H1 (cell line): Measurements from ENCODE around the gene ATP8B3. TPM values are rescaled to one million over a fixed set of nuclear protein-coding genes. Genes with fewer than 3 reads are reported as not detected.

Experiments used
- CTCF ChIA-PET: fragments of 300-600 bp; sonication (Branson Sonifier 250); formaldehyde crosslinking; loops from one replicate; lab custom pipeline; 2021; ENCODE audit not compliant: partially characterized antibody; lab: Charles Lee
- POLR2A ChIA-PET: fragments of 300-600 bp; sonication (Branson Sonifier 250); formaldehyde crosslinking; loops from one replicate; lab custom pipeline; 2021; ENCODE audit warnings: inconsistent platforms; ENCODE audit not compliant: partially characterized antibody; lab: Charles Lee
- DNase-seq, 2 experiments: peaks; one replicate each; pipeline versions ENCODE4 v3.0.0 to v3.0.0-alpha.2; 2010 to 2022; ENCODE audit warnings: low spot score in 2 of 2, low read depth in 1 of 2, mixed read lengths in 1 of 2
- FAIRE-seq: peaks from 2 replicates; lab custom pipeline; 2011; peaks lifted over from hg19 to GRCh38; lab: Jason Lieb, UNC
- H2AFZ ChIP-seq: 2 replicates; pipeline ENCODE4 v1.8.1; 2012; ENCODE audit warnings: low read length, inconsistent platforms
- H2AK5ac ChIP-seq: 2 replicates; pipeline ENCODE4 v1.6.1; 2013; ENCODE audit warnings: low read depth, low read length
- H2BK120ac ChIP-seq: replicated peaks from 2 replicates; pipeline ENCODE3; 2013; ENCODE audit warnings: low read depth, low read length, inconsistent platforms
- H2BK12ac ChIP-seq: 2 replicates; pipeline ENCODE4 v1.6.1; 2013; ENCODE audit warnings: low read depth, low read length
- H2BK15ac ChIP-seq: 2 replicates; pipeline ENCODE4 v1.6.1; 2013; ENCODE audit warnings: low read length
- H2BK20ac ChIP-seq: 2 replicates; pipeline ENCODE4 v1.6.1; 2013; ENCODE audit warnings: low read length
- H2BK5ac ChIP-seq: 2 replicates; pipeline ENCODE4 v1.6.1; 2013; ENCODE audit warnings: low read depth, low read length
- H3K14ac ChIP-seq: 2 replicates; pipeline ENCODE4 v1.6.1; 2013; ENCODE audit warnings: inconsistent platforms; ENCODE audit not compliant: insufficient read length
- H3K18ac ChIP-seq: 2 replicates; pipeline ENCODE4 v1.6.1; 2013; ENCODE audit warnings: low read length; ENCODE audit errors: extremely low read depth
- H3K23ac ChIP-seq: 2 replicates; pipeline ENCODE4 v1.6.1; 2013; ENCODE audit warnings: inconsistent platforms; ENCODE audit not compliant: insufficient read length
- H3K23me2 ChIP-seq: 2 replicates; pipeline ENCODE4 v1.6.1; 2013; ENCODE audit warnings: low read depth, low read length
- H3K27ac ChIP-seq: 2 replicates; pipeline ENCODE4 v1.6.1; 2011; ENCODE audit warnings: low read depth, low read length, inconsistent platforms
- H3K27me3 ChIP-seq, 4 experiments: replicated peaks in 1 of 4; 1 replicate in 1 of 4; 2 replicates in 3 of 4; pipeline versions ENCODE4 v1.6.1 to v1.8.1; 2011 to 2013; ENCODE audit warnings: low read length in 3 of 4, mild to moderate bottlenecking in 3 of 4, inconsistent platforms in 2 of 4, mixed read lengths in 2 of 4, moderate library complexity in 1 of 4; ENCODE audit not compliant: control insufficient read depth in 3 of 4, insufficient read depth in 3 of 4; ENCODE audit errors: extremely low read depth in 1 of 4
- H3K36me3 ChIP-seq, 4 experiments: 2 replicates each; pipeline versions ENCODE4 v1.6.1 to v1.8.1; 2011 to 2013; ENCODE audit warnings: mild to moderate bottlenecking in 4 of 4, low read length in 3 of 4, moderate library complexity in 2 of 4, control low read depth in 1 of 4, inconsistent platforms in 1 of 4; ENCODE audit not compliant: insufficient read depth in 4 of 4, control insufficient read depth in 2 of 4
- H3K4ac ChIP-seq: replicated peaks from 2 replicates; pipeline ENCODE3; 2013; ENCODE audit warnings: low read length, low read depth, mixed read lengths, inconsistent platforms; ENCODE audit not compliant: insufficient read length
- H3K4me1 ChIP-seq, 4 experiments: replicated peaks in 1 of 4; 1 replicate in 1 of 4; 2 replicates in 3 of 4; pipeline versions ENCODE4 v1.6.1 to v1.8.1; 2011 to 2013; ENCODE audit warnings: low read length in 3 of 4, inconsistent platforms in 2 of 4, mixed read lengths in 1 of 4; ENCODE audit not compliant: insufficient read depth in 4 of 4, control insufficient read depth in 3 of 4
- H3K4me2 ChIP-seq, 2 experiments: 2 replicates each; pipeline versions ENCODE4 v1.6.1 to v1.8.1; 2011 to 2013; ENCODE audit warnings: low read depth in 2 of 2, low read length in 2 of 2, control low read depth in 1 of 2, inconsistent platforms in 1 of 2, mild to moderate bottlenecking in 1 of 2; ENCODE audit not compliant: insufficient read depth in 1 of 2
- H3K4me3 ChIP-seq, 4 experiments: fragments of 200-600, 300-600 bp in 1 of 4; sonication (generic), shearing (Covaris generic), sonication (Bioruptor Twin) in 1 of 4; 2 replicates each; pipeline versions ENCODE4 v1.5.1 to v1.8.1; 2011 to 2016; ENCODE audit warnings: low read length in 4 of 4, low read depth in 3 of 4, control low read depth in 2 of 4, inconsistent platforms in 2 of 4, mild to moderate bottlenecking in 2 of 4, mixed read lengths in 1 of 4, moderate library complexity in 1 of 4; ENCODE audit not compliant: insufficient read depth in 2 of 4; ENCODE audit errors: extremely low read depth in 1 of 4
- H3K56ac ChIP-seq: replicated peaks from 2 replicates; pipeline ENCODE3; 2013; ENCODE audit warnings: low read depth, mild to moderate bottlenecking, mixed read lengths, low read length, inconsistent platforms; ENCODE audit not compliant: insufficient read length
- H3K79me1 ChIP-seq: 2 replicates; pipeline ENCODE4 v1.6.1; 2013; ENCODE audit warnings: low read depth, low read length, control low read depth
- H3K79me2 ChIP-seq, 2 experiments: 2 replicates each; pipeline versions ENCODE4 v1.6.1 to v1.8.1; 2012 to 2013; ENCODE audit warnings: low read length in 2 of 2, mild to moderate bottlenecking in 2 of 2, inconsistent platforms in 1 of 2; ENCODE audit not compliant: insufficient read depth in 2 of 2, control insufficient read depth in 1 of 2
- H3K9ac ChIP-seq, 4 experiments: replicated peaks in 1 of 4; 1 replicate in 1 of 4; 2 replicates in 3 of 4; pipeline versions ENCODE4 v1.6.1 to v1.8.1; 2011 to 2013; ENCODE audit warnings: low read depth in 3 of 4, low read length in 3 of 4, control low read depth in 2 of 4, mild to moderate bottlenecking in 2 of 4, moderate library complexity in 2 of 4, inconsistent platforms in 1 of 4; ENCODE audit errors: extremely low read depth in 1 of 4
- H3K9me3 ChIP-seq, 2 experiments: 2 replicates each; pipeline versions ENCODE4 v1.6.1 to v1.8.1; 2012 to 2013; ENCODE audit warnings: mild to moderate bottlenecking in 2 of 2, moderate library complexity in 2 of 2, control low read depth in 1 of 2, inconsistent platforms in 1 of 2, low read depth in 1 of 2, low read length in 1 of 2, mixed read lengths in 1 of 2; ENCODE audit not compliant: insufficient read depth in 2 of 2
- H4K20me1 ChIP-seq, 2 experiments: replicated peaks in 1 of 2; 2 replicates each; pipeline versions ENCODE3 to v1.8.1; 2011 to 2013; ENCODE audit warnings: inconsistent platforms in 2 of 2, low read length in 2 of 2, mild to moderate bottlenecking in 1 of 2; ENCODE audit not compliant: insufficient read depth in 2 of 2, control insufficient read depth in 1 of 2
- H4K5ac ChIP-seq: 2 replicates; pipeline ENCODE4 v1.6.1; 2013; ENCODE audit warnings: low read length, low read depth, mixed read lengths, inconsistent platforms; ENCODE audit not compliant: insufficient read length
- H4K8ac ChIP-seq: 2 replicates; pipeline ENCODE4 v1.8.0; 2013; ENCODE audit warnings: mild to moderate bottlenecking, moderate library complexity, low read length, inconsistent platforms; ENCODE audit not compliant: insufficient read depth; ENCODE audit errors: extremely low read depth
- H4K91ac ChIP-seq: replicated peaks from 2 replicates; pipeline ENCODE3; 2013; ENCODE audit warnings: low read length, mixed read lengths, inconsistent platforms; ENCODE audit not compliant: insufficient read length
- EGR1 ChIP-seq: IDR thresholded peaks from 2 replicates; pipeline ENCODE4 v1.6.1; 2011; ENCODE audit warnings: low read depth, low read length, borderline replicate concordance
- HDAC2 ChIP-seq, 2 experiments: fragments of 300-600 bp in 1 of 2; sonication (generic) in 1 of 2; IDR thresholded peaks; 2 replicates each; pipeline ENCODE4 v1.6.1; 2011 to 2012; ENCODE audit warnings: low read depth in 2 of 2, low read length in 2 of 2, mild to moderate bottlenecking in 2 of 2, moderate library complexity in 2 of 2, borderline replicate concordance in 1 of 2, inconsistent platforms in 1 of 2
- JUND ChIP-seq: IDR thresholded peaks from 2 replicates; pipeline ENCODE4 v1.6.1; 2011; ENCODE audit warnings: mild to moderate bottlenecking, improper control_type of control experiment, low read length
- RBBP5 ChIP-seq: IDR thresholded peaks from 2 replicates; pipeline ENCODE4 v1.7.1; 2012; ENCODE audit warnings: low read depth, mild to moderate bottlenecking, inconsistent platforms, low read length, moderate library complexity, borderline replicate concordance
- RXRA ChIP-seq: IDR thresholded peaks from 2 replicates; pipeline ENCODE4 v1.6.1; 2011; ENCODE audit warnings: low read depth, mild to moderate bottlenecking, low read length, moderate library complexity; ENCODE audit not compliant: insufficient read depth
- SP4 ChIP-seq: IDR thresholded peaks from 2 replicates; pipeline ENCODE4 v1.6.1; 2012; ENCODE audit warnings: low read length, inconsistent platforms
- YY1 ChIP-seq: IDR thresholded peaks from 2 replicates; pipeline ENCODE4 v1.6.1; 2011; ENCODE audit warnings: low read depth, mild to moderate bottlenecking, low read length
- WGBS, 2 experiments: shearing (Covaris generic) in 1 of 2; methylation state at CpG; one replicate each; pipeline versions ENCODE4 v1.1.6 to v1.1.7; 2013 to 2015; ENCODE audit warnings: low lambda C conversion rate in 2 of 2, mixed read lengths in 2 of 2, inconsistent platforms in 1 of 2, low coverage in 1 of 2, missing lambda C conversion rate in 1 of 2; ENCODE audit not compliant: insufficient replicate concordance in 2 of 2, insufficient coverage in 1 of 2, insufficient read length in 1 of 2; ENCODE audit errors: extremely low coverage in 1 of 2, missing lambda C conversion rate in 1 of 2; 5-methylcytosine and 5-hydroxymethylcytosine counted together
- polyA plus RNA-seq, 7 experiments: library from polyadenylated mRNA; depleted of rRNA in 3 of 7; stranded (reverse) in 5 of 7; unstranded in 2 of 7; fragments of >200 nt in 5 of 7; fragments of 200-250 nt in 2 of 7; gene quantifications; 1 replicate in 5 of 7; 2 replicates in 1 of 7; 4 replicates in 1 of 7; pipeline versions ENCODE4 v1.2.1 to v1.2.3, GENCODE V29; 2011 to 2013; ENCODE audit warnings: missing spikeins in 2 of 7, mixed read lengths in 2 of 7
- total RNA-seq: library from RNA; stranded (reverse); fragmentation: NEBNext Ultra II Directional; extraction: Animal tissue kit (Norgen Biotek cat#: 25700); gene quantifications from 2 replicates; pipeline ENCODE4 v1.2.1, GENCODE V29; 2021

ATP8B3 gene
- total and polyA plus RNA-seq, 2 of the 8 experiments (the other 6 are each of a cell fraction or from before 2014, with no cell fraction given) = 4.1 to 9.3 TPM

DNA sequence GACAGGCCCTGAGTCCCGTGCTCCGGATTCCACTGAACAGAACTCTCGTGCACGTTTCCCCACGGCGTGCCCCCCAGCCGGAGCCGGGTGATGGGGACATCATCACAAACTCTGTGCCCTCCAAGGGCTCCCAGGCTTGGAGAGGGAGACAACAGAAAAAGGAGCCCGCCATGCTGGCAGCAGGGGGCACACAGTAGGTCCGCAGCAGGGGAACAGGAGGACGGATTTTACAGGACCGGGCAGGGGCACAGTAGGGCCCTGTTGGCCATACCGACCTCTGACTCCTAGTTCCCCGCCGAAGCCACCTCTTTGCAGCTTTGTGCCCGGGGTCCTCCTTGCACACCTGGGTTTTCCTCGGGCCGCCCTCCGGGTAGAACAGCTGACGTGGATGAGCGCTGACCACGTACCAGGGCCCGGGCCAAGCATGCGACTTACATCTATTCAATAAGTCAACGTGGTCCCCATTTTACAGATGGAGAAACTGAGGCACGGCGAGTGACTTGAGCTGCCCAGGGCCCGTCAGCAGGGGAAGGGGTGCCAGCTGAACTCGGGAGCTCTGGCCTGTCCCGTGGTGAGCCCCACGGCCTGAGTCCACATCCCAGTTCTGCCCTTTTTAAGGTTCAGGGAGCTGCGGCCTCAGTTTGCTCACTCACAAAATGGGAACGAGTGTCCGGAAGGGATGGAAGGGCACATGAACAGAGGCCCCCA lies 68.9 kb downstream of the ATP8B3 start:
- CTCF ChIA-PET = interaction anchor here (1.4 to 5.2 kb wide), 3 partner anchors 24 to 69 kb away, joined by 6 to 26 read pairs (median 7); no protein-coding TSS in a partner anchor
- H4K5ac ChIP-seq = no peak overlapping the region
- H3K79me1 ChIP-seq = no peaks in the 10 kb centered on the region
- H2AFZ ChIP-seq = no peak overlapping the region
- TF ChIP-seq JUND (no peak), HDAC2 (IDR thresholded peaks at IDR 0.05; ENCODE audit: borderline replicate concordance in 1 of 2, low read depth in 2 of 2, low read length in 2 of 2) (no peak), SP4 (no peak), RXRA (no peak), RBBP5 (no peak), EGR1 (no peak), YY1 (no peak)
- TF ChIP-seq, all 59 proteins: peak for 0
- DNase-seq = no peak
- no peak overlapping the region for H3K18ac ChIP-seq
- no peak overlapping the region for H4K91ac ChIP-seq
- no peak overlapping the region for H3K4me3 ChIP-seq
- peaks cover 5% of the 10 kb centered on the region; the same call in 1 of the 2 replicates for H3K23me2 ChIP-seq
- H2BK15ac ChIP-seq = no peak overlapping the region
- H2AK5ac ChIP-seq = no peak overlapping the region
- no peak overlapping the region for H3K27ac ChIP-seq
- no peaks in the 10 kb centered on the region for H3K36me3 ChIP-seq
- H3K56ac ChIP-seq = no peak overlapping the region
- H2BK120ac ChIP-seq = no peak overlapping the region
- no peak overlapping the region for H3K4ac ChIP-seq
- peaks cover 0 to 4% of the 10 kb centered on the region in 2 experiments for H4K20me1 ChIP-seq
- peaks cover 0 to 3% of the 10 kb centered on the region in 2 experiments; a peak in 1 of 4 replicates for H3K9me3 ChIP-seq
- H2BK12ac ChIP-seq = 0 out of 2 replicates have a peak overlapping the region, but pooled peaks have one; percentile 9
- FAIRE-seq = no peak
- H3K27me3 ChIP-seq = peaks cover 23 to 42% (median 36%) of the 10 kb centered on the region in 4 experiments
- no peak overlapping the region for H3K4me2 ChIP-seq
- 87% methylated on average over 34 of the region's 34 CpGs; no CpG with 5 or more reads in 1 of the 2 experiments for WGBS, 2 experiments
- POLR2A ChIA-PET = interaction anchor here (1.2 to 2.1 kb wide), 2 partner anchors 9 to 92 kb away, joined by 3 to 6 read pairs; no protein-coding TSS in a partner anchor
- H2BK20ac ChIP-seq = no peak overlapping the region
- no peak overlapping the region for H3K9ac ChIP-seq
- H4K8ac ChIP-seq = no peak overlapping the region; the same call in 1 of the 2 replicates
- no peak overlapping the region for H3K23ac ChIP-seq
- no peaks in the 10 kb centered on the region for H3K79me2 ChIP-seq
- H3K4me1 ChIP-seq = peaks cover 0 to 31% (median 23%) of the 10 kb centered on the region in 4 experiments; a peak in 6 of 7 replicates
- H3K14ac ChIP-seq = no peak overlapping the region
- no peak overlapping the region for H2BK5ac ChIP-seq
